Measurements from ENCODE around the gene CAPN5. TPM values are rescaled to one million over a fixed set of nuclear protein-coding genes. Genes with fewer than 3 reads are reported as not detected.

Gene CAPN5
- total RNA-seq, 1 donor from 2014 or later: 7.2 TPM

GRCh38 chr11:77118086-77118485 lies 51.3 kb downstream of the CAPN5 start:
- H3K9me3 ChIP-seq: no peaks in the 10 kb centered on the region
- no peaks in the 10 kb centered on the region for H3K27me3 ChIP-seq (ENCODE audit: low read depth)
- no peak overlapping the region for H3K27ac ChIP-seq
- intact Hi-C loops (cut with DNase I): no loop called here
- no peak for ATAC-seq
- no peaks in the 10 kb centered on the region for H3K4me1 ChIP-seq
- no peak overlapping the region for H3K4me3 ChIP-seq
- peaks cover 8% of the 10 kb centered on the region for H3K36me3 ChIP-seq
- no peak for DNase-seq
- no peak for TF ChIP-seq CTCF (IDR thresholded peaks at IDR 0.05)

- H3K27ac ChIP-seq: no peak overlapping the region
- no peak for TF ChIP-seq CTCF (IDR thresholded peaks at IDR 0.05)
- no peaks in the 10 kb centered on the region for H3K27me3 ChIP-seq (ENCODE audit: low read depth)
- DNase-seq: peak; percentile 39
- no peaks in the 10 kb centered on the region for H3K4me1 ChIP-seq
- H3K9me3 ChIP-seq: no peaks in the 10 kb centered on the region
- H3K36me3 ChIP-seq: peaks cover 8% of the 10 kb centered on the region
- no peak for ATAC-seq
- no peak overlapping the region for H3K4me3 ChIP-seq
- intact Hi-C loops (cut with DNase I): no loop called here
These were observed 52.2 kb downstream of the CAPN5 start for GRCh38 chr11:77118971-77119370.

DNA sequence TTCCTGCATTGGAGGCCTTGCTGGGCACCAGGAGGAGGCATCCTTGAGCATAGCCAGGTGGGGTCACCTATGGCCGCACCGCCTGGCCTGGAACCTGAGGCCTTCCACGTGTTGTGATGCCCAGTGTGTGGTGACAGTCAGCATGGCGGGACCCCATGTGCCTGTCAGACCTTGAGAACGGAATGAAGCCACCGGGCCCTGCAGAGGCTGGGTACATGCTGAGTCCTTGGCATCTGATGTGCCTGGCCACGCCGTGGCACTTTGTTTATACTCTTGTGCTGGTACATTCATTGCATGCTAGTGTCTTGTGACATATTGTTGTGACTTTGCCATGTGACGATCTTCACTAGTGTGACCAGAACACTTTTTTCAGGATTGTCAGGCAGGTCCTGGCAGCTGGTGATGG lies 52.8 kb downstream of the CAPN5 start:
- no peak for TF ChIP-seq CTCF (IDR thresholded peaks at IDR 0.05)
- no peak for DNase-seq

GRCh38 chr11:77120571-77120970 lies 53.8 kb downstream of the CAPN5 start:
- Histone ChIP-seq H3K9me3 (no peaks in the 10 kb centered on the region), H3K27ac (no peak overlapping the region), H3K36me3 (peaks cover 8% of the 10 kb centered on the region), H3K27me3 (ENCODE audit: low read depth) (no peaks in the 10 kb centered on the region), H3K4me1 (no peaks in the 10 kb centered on the region), H3K4me3 (no peak overlapping the region)
- TF ChIP-seq CTCF (IDR thresholded peaks at IDR 0.05): no peak
- DNase-seq: no peak
- intact Hi-C loops (cut with DNase I): no loop called here
- ATAC-seq: no peak

More for the DNA sequence above, 52.8 kb downstream of the CAPN5 start:
- no peaks in the 10 kb centered on the region for H3K27me3 ChIP-seq (ENCODE audit: low read depth)
- intact Hi-C loops (cut with DNase I): no loop called here
- H3K4me1 ChIP-seq: no peaks in the 10 kb centered on the region
- H3K27ac ChIP-seq: no peak overlapping the region
- no peak for ATAC-seq
- H3K36me3 ChIP-seq: peaks cover 8% of the 10 kb centered on the region
- H3K4me3 ChIP-seq: no peak overlapping the region
- no peaks in the 10 kb centered on the region for H3K9me3 ChIP-seq

DNA sequence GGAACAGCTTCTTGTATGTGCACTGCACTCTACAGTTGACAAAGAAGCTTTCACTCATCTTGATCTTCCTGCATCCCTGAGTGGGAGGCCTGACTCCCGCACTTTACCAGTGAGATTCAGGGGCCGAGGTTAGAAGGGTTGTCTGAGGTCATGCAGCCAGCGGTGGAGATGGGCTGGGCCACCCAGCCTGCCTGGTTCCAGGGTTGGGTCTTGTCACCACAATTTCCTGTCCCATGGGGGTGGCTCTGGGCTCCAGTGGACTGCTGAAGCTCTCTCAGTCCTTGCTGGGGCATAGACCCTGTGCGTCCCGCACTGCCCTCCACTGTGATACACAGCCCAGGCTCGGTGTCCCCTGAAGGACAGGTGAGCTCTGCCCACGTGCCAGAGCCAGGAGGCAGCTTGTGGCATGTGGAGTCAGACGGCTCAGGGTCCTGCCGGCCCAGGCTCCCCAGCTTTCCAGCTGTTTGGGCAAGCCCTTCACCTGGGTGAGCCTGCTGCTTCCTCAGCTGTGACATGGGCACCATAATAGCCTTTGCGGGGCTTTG lies 54.4 kb downstream of the CAPN5 start:
- no peak overlapping the region for H3K27ac ChIP-seq
- H3K27me3 ChIP-seq (ENCODE audit: low read depth): no peaks in the 10 kb centered on the region
- ATAC-seq (no peak), DNase-seq (no peak)
- H3K36me3 ChIP-seq: peaks cover 8% of the 10 kb centered on the region
- H3K9me3 ChIP-seq: no peaks in the 10 kb centered on the region
- TF ChIP-seq CTCF (IDR thresholded peaks at IDR 0.05): no peak
- no peaks in the 10 kb centered on the region for H3K4me1 ChIP-seq
- intact Hi-C loops (cut with DNase I): no loop called here
- no peak overlapping the region for H3K4me3 ChIP-seq

Measured in lower lobe of right lung (tissue), 2 donors.